NCI-H1436 (cell line): ENCODE measurements around the gene RCCD1.

Experiments
- DNase-seq: peaks from one replicate; lab custom pipeline; 2025; lab: John Stamatoyannopoulos, UW

RCCD1 gene

DNA sequence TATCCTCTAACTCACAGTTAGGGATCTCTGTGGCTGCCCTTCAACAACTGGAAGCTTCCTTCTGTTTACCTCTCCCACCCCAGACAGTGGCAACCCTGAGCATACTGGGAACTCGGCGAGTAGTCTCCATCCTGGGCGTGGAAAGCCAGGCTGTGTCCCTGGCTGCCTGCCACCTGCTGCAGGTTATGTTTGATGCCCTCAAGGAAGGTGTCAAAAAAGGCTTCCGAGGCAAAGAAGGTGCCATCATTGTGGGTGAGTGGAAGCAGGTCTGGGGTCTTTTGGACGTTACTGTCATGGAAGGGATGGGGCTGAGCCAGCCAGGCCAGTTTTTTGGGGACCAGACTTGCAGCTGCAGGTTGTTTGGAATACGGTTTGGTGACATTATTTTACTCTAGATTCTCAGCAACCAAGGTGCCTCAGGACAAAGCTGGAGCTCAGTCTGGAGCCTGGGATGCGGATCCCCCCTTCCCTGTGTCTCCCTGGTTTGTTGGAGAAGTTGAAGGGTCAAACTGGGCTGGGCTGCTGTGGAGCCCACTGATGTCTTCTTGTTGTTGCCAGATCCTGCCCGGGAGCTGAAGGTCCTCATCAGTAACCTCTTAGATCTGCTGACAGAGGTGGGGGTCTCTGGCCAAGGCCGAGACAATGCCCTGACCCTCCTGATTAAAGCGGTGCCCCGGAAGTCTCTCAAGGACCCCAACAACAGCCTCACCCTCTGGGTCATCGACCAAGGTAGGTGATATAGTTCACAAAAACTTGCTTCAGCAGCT lies 12.1 kb upstream of the RCCD1 start:
- DNase-seq = no peak

GRCh38 chr15:90945091-90945490 lies 9.6 kb upstream of the RCCD1 start:
- DNase-seq = no peak

- no peak for DNase-seq
Measured at GRCh38 chr15:90946538-90946937, 8.1 kb upstream of the RCCD1 start.

GRCh38 chr15:90946941-90947576 lies 7.6 kb upstream of the RCCD1 start:
- no peak for DNase-seq

DNA sequence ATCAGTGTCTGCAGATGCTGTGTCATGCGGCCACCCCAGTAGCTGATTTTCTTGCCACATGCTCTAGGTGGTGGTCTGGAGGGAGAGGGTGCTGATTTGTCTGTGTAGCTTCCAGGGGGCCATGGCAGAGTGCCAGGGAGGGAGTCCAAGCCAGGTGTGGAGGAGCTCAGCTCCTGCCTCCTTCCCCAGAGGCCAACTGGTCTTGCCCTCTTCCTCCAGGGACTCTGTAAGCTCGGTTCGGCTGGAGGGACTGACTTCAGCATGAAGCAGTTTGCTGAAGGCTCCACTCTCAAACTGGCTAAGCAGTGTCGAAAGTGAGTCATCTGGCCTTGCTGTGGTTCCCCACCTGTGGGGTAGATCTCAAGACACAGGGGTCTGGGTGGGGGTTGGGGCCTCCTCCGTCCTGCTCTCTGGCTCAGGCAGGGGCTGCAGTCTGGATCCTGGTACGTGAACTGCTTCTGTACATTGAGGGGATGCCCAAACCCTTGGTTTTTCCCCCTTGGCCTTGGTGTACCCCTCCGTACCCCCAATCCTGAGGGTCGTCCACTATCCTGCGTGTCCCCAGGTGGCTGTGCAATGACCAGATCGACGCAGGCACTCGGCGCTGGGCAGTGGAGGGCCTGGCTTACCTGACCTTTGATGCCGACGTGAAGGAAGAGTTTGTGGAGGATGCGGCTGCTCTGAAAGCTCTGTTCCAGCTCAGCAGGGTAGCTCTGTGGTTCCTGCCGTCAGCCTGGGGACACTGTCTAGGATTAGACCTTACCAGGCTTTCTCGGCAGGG lies 6.9 kb upstream of the RCCD1 start:
- DNase-seq = no peak

DNA sequence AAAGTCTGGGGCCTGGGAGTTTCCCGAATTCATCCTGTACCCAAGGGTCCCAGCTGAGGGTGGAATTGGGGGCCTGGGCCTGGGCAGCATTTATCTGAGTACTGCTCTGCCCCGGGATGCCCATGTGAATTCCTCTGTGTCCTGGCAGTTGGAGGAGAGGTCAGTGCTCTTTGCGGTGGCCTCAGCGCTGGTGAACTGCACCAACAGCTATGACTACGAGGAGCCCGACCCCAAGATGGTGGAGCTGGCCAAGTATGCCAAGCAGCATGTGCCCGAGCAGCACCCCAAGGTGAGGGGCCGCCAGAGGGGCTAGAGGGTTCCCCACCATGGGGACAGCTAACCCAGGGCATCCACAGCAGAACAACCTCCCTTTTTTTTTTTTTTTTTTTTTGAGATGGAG lies 6.2 kb upstream of the RCCD1 start:
- no peak for DNase-seq

GRCh38 chr15:90949979-90950675 lies 4.6 kb upstream of the RCCD1 start:
- DNase-seq = no peak

DNA sequence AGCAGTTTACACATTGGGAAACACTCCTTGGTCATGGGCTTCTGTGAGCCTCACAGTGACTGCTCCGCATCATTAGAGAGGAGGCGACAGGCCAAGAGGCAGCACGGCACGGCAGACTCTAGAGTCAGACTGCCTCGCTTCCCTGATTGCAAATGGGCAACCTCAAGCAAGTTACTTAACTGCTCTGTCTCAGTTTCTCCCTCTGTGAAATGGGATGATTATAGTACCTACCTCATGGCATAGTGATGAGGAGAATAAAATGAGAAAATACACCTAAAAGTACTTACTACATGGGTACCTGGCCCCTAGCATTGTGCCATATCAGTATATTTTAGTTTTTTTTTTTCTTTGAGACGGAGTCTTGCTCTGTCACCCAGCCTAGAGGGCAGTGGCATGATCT lies 4.0 kb upstream of the RCCD1 start:
- no peak for DNase-seq

- no peak for DNase-seq
Measured at GRCh38 chr15:90952901-90953677, 1.6 kb upstream of the RCCD1 start.

- DNase-seq = no peak
Measured at GRCh38 chr15:90953947-90954711, 555 bp upstream of the RCCD1 start.

DNA sequence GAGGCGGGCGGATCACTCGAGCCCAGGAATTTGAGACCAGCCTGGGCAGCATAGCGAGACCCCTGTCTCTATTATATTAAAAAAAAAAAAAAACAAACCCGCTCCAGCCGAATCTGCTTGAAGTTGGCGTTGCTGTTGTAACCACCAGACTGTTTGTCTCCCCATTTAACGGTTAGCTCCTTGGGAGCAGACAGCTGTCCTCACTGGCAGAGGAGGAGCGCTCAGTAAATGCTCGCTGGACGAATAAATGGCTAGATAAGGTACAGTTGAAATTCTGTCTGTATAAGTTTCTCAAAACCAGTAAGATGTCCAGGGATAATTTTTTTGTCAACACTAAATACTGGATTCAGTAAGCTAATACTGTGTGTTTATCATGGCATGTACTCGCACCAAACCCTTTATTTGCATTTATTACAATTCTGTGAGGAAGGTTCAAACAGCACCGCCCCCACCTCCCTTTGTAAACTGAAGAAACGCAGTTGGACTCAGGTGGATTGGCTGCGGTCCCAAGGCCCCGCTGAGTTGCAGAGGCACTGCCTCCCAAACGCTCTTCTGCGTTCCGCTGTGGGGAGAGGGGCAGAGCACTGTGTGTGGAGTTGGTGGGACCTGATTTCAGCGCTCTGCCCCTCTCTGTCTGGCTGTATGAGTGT lies 1.1 kb downstream of the RCCD1 start:
- no peak for DNase-seq

- DNase-seq = no peak
Measured at GRCh38 chr15:90956274-90957030, 1.8 kb downstream of the RCCD1 start.

GRCh38 chr15:90957031-90957790 lies 2.5 kb downstream of the RCCD1 start:
- no peak for DNase-seq

DNA sequence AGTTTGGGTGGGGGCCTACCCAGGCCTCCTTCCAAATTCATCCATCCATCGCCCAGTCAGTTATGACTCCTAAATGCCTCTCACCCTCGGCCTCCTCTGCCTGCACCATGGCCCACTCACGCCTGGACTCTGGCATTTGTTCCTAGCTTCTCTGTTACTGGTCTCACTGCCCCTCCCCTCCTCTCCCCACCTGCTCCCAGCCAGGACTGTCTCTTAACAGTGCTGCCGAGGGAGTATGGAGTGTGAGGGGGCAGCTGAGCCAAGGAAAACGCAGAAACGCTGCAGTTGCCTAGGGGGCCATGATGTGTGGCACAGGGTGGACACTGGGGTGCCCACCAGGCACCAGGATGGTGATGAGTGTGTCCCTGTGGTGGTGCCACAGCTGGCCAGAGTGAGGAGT lies 3.1 kb downstream of the RCCD1 start:
- no peak for DNase-seq

DNA sequence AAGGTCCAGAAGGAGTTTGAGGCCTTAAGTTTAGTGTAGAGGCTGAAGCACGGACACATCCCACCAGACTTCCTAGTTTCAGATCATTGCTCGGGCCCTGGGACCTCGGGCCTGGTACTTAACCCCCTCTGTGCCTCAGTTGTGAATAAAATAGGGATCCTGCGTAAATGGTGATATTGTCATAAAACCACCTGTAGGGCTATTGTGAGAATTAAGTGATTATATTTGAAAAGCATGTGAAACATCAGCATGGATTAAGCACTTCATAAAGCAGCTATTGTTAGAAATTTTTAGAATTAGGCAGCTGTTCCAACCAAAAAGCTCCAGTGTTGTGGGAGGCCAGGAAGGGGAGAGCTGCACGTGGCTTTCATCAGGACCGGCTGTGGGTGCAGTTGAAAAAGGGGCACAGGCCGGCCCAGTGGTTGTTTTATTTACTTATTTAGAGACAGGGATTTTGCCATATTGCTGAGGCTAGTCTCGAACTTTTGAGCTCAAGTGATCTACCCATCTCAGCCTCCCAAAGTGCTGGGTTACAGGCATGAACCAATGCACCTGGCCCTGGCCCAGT lies 4.4 kb downstream of the RCCD1 start:
- DNase-seq = no peak

DNA sequence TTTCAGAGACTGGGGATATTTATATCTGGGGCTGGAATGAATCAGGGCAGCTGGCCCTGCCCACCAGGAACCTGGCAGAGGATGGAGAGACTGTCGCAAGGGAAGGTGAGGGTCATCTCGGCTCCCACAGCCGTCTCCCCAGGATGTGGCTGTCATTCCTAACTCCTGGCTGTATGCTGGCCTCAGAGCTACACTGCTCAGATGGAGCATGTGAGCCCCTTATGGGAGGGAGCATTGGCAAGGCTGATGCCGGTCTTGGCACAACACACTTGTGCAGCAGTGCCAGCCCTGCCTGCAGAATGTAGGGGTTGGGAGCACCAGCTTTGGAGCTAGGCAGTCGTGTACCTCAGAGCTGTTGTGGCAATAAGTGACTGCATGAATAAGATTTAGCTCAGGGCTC lies 5.2 kb downstream of the RCCD1 start:
- DNase-seq = no peak

- DNase-seq = no peak
Measured at GRCh38 chr15:90960298-90961091, 5.8 kb downstream of the RCCD1 start.

GRCh38 chr15:90962021-90962420 lies 7.3 kb downstream of the RCCD1 start:
- DNase-seq = no peak
